ENCODE data around the gene FAM131A.

The FAM131A gene

GRCh38 chr3:184347321-184348056 lies 10.1 kb downstream of the FAM131A start:
- H3K4me1 ChIP-seq = 0 out of 2 replicates have a peak, but pooled peaks cover 3% of the 10 kb centered on the region
- no peaks in the 10 kb centered on the region for H3K27me3 ChIP-seq
- no peak overlapping the region for H3K4me3 ChIP-seq (ENCODE audit: low read depth, low read length)
- peaks cover 14% of the 10 kb centered on the region for H3K36me3 ChIP-seq
- H3K9me3 ChIP-seq = no peaks in the 10 kb centered on the region
- no peak for DNase-seq
- no peak for TF ChIP-seq CTCF (IDR thresholded peaks at IDR 0.05; ENCODE audit: low read depth, low read length)

- H3K9me3 ChIP-seq = no peaks in the 10 kb centered on the region
- DNase-seq = no peak
- H3K4me1 ChIP-seq = 0 out of 2 replicates have a peak, but pooled peaks cover 3% of the 10 kb centered on the region
- H3K27me3 ChIP-seq = no peaks in the 10 kb centered on the region
- peaks cover 12% of the 10 kb centered on the region for H3K36me3 ChIP-seq
- TF ChIP-seq CTCF (IDR thresholded peaks at IDR 0.05; ENCODE audit: low read depth, low read length) = no peak
- H3K4me3 ChIP-seq (ENCODE audit: low read depth, low read length) = no peak overlapping the region
These were observed 10.6 kb downstream of the FAM131A start for GRCh38 chr3:184348057-184348382.

GRCh38 chr3:184349563-184350470 lies 12.4 kb downstream of the FAM131A start:
- H3K4me1 ChIP-seq = 0 out of 2 replicates have a peak, but pooled peaks cover 3% of the 10 kb centered on the region
- TF ChIP-seq CTCF (IDR thresholded peaks at IDR 0.05; ENCODE audit: low read depth, low read length) = no peak
- DNase-seq = no peak
- H3K36me3 ChIP-seq = peaks cover 1% of the 10 kb centered on the region
- H3K27me3 ChIP-seq = no peaks in the 10 kb centered on the region
- H3K4me3 ChIP-seq (ENCODE audit: low read depth, low read length) = no peak overlapping the region
- H3K9me3 ChIP-seq = no peaks in the 10 kb centered on the region

- no peak for TF ChIP-seq CTCF (IDR thresholded peaks at IDR 0.05; ENCODE audit: low read depth, low read length)
- Histone ChIP-seq H3K9me3 (no peaks in the 10 kb centered on the region), H3K4me3 (ENCODE audit: low read depth, low read length) (no peak overlapping the region), H3K27me3 (no peaks in the 10 kb centered on the region), H3K36me3 (no peaks in the 10 kb centered on the region), H3K4me1 (no peaks in the 10 kb centered on the region)
- DNase-seq = no peak
These were observed 13.2 kb downstream of the FAM131A start for GRCh38 chr3:184350618-184351017.

- Histone ChIP-seq H3K9me3 (no peaks in the 10 kb centered on the region), H3K27me3 (no peaks in the 10 kb centered on the region), H3K4me1 (no peaks in the 10 kb centered on the region), H3K36me3 (no peaks in the 10 kb centered on the region), H3K4me3 (ENCODE audit: low read depth, low read length) (no peak overlapping the region)
- DNase-seq = no peak
- TF ChIP-seq CTCF (IDR thresholded peaks at IDR 0.05; ENCODE audit: low read depth, low read length) = no peak
These were observed 14.2 kb downstream of the FAM131A start for GRCh38 chr3:184351511-184352148.

Measured in BE2C (cell line).